Neural cell (in vitro differentiated cells): ENCODE measurements around the gene GLRA2.

Experiments
- EP300 ChIP-seq: fragments of 450-650 bp; conservative IDR thresholded peaks from 2 replicates; pipeline ENCODE4 v1.6.1; 2014; ENCODE audit warnings: antibody characterized with exemption, mild to moderate bottlenecking, moderate library complexity; ENCODE audit not compliant: poor library complexity, severe bottlenecking
- TF ChIP-seq, protein P1 (sequence below): fragments of 450-650 bp; IDR thresholded peaks from 2 replicates; pipeline ENCODE4 v1.5.1; 2014; ENCODE audit warnings: antibody characterized with exemption, mild to moderate bottlenecking, moderate library complexity; ENCODE audit not compliant: poor library complexity, severe bottlenecking
- TF ChIP-seq, protein P2 (sequence below): IDR thresholded peaks from 2 replicates; pipeline ENCODE4 v1.6.1; 2012; ENCODE audit warnings: borderline replicate concordance

DNA sequence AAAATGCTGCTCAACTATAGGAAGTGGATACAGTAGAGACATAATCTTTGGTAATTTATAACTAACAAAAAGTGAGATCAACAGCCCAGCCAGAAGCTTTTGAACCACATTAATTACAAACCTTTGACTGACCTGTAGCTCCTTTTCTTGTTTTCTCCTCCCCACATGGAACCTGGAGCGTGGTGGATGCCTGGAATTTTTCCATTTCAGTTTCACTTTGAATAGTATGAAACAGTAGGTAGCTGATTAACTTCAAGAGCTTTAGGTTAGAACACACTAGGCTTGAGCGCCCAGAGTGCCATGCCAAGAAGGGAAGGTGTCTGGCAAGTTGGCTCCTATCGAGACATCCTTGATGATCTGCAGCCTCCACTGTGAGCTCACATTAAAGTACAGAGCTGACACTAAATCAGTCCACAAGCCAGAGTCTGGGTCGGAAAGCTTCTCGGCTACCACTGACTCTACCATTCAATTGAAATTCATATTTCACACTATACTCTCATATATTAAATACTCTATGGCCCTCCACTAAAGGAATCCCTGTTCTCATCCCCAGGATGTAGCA, 143.4 kb downstream of the GLRA2 start:
- TF ChIP-seq, protein P1, sequence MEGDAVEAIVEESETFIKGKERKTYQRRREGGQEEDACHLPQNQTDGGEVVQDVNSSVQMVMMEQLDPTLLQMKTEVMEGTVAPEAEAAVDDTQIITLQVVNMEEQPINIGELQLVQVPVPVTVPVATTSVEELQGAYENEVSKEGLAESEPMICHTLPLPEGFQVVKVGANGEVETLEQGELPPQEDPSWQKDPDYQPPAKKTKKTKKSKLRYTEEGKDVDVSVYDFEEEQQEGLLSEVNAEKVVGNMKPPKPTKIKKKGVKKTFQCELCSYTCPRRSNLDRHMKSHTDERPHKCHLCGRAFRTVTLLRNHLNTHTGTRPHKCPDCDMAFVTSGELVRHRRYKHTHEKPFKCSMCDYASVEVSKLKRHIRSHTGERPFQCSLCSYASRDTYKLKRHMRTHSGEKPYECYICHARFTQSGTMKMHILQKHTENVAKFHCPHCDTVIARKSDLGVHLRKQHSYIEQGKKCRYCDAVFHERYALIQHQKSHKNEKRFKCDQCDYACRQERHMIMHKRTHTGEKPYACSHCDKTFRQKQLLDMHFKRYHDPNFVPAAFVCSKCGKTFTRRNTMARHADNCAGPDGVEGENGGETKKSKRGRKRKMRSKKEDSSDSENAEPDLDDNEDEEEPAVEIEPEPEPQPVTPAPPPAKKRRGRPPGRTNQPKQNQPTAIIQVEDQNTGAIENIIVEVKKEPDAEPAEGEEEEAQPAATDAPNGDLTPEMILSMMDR = no peak
- no peak for TF ChIP-seq EP300
- TF ChIP-seq, protein P2, sequence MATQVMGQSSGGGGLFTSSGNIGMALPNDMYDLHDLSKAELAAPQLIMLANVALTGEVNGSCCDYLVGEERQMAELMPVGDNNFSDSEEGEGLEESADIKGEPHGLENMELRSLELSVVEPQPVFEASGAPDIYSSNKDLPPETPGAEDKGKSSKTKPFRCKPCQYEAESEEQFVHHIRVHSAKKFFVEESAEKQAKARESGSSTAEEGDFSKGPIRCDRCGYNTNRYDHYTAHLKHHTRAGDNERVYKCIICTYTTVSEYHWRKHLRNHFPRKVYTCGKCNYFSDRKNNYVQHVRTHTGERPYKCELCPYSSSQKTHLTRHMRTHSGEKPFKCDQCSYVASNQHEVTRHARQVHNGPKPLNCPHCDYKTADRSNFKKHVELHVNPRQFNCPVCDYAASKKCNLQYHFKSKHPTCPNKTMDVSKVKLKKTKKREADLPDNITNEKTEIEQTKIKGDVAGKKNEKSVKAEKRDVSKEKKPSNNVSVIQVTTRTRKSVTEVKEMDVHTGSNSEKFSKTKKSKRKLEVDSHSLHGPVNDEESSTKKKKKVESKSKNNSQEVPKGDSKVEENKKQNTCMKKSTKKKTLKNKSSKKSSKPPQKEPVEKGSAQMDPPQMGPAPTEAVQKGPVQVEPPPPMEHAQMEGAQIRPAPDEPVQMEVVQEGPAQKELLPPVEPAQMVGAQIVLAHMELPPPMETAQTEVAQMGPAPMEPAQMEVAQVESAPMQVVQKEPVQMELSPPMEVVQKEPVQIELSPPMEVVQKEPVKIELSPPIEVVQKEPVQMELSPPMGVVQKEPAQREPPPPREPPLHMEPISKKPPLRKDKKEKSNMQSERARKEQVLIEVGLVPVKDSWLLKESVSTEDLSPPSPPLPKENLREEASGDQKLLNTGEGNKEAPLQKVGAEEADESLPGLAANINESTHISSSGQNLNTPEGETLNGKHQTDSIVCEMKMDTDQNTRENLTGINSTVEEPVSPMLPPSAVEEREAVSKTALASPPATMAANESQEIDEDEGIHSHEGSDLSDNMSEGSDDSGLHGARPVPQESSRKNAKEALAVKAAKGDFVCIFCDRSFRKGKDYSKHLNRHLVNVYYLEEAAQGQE = no peak
